Measurements from ENCODE around the gene TTL.

DNA sequence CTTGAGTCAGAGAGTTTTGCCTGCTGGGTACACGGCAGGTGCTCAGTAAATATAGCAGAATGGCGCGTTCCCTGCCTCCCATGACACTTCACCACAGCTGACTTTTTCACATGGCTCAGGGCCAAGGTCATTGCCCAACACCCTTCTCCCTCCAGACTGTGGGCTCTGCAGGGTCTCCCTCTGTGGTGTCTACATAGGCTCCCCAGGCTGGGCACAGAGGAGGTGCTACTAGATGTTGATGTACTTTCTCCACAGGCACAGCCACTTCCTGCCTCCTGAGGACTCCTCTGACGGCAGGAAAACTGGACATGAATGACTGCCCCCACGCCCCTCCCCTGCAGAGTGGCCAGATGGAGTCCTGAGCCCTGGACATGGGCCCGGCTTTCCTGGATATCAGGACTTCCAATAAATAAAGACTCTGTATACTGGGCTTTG is 106.7 kb downstream of the TTL start:
- TF ChIP-seq POLR2A (IDR thresholded peaks at IDR 0.05), result no peak
- TF ChIP-seq, protein P1, sequence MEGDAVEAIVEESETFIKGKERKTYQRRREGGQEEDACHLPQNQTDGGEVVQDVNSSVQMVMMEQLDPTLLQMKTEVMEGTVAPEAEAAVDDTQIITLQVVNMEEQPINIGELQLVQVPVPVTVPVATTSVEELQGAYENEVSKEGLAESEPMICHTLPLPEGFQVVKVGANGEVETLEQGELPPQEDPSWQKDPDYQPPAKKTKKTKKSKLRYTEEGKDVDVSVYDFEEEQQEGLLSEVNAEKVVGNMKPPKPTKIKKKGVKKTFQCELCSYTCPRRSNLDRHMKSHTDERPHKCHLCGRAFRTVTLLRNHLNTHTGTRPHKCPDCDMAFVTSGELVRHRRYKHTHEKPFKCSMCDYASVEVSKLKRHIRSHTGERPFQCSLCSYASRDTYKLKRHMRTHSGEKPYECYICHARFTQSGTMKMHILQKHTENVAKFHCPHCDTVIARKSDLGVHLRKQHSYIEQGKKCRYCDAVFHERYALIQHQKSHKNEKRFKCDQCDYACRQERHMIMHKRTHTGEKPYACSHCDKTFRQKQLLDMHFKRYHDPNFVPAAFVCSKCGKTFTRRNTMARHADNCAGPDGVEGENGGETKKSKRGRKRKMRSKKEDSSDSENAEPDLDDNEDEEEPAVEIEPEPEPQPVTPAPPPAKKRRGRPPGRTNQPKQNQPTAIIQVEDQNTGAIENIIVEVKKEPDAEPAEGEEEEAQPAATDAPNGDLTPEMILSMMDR (IDR thresholded peaks at IDR 0.05), result no peak

Data from uterus (tissue), 2 donors.